ENCODE measurements around the gene TMEM178B. TPM values are rescaled to one million over a fixed set of nuclear protein-coding genes. Genes with fewer than 3 reads are reported as not detected.

Gene TMEM178B
- total and polyA plus RNA-seq, 10 of the 15 experiments (the other 5 are each of a cell fraction or from before 2014, with no cell fraction given): 0.01 to 1.1 (median 0.04) TPM; not detected in 2

- no peak for TF ChIP-seq USF2 (IDR thresholded peaks at IDR 0.05; ENCODE audit: borderline replicate concordance, low read depth, low read length)
- TF ChIP-seq BHLHE40 (IDR thresholded peaks at IDR 0.05; ENCODE audit: borderline replicate concordance in 1 of 2, low read depth in 2 of 2, low read length in 1 of 2): no peak
- TF ChIP-seq RCOR1 (conservative IDR thresholded peaks at IDR 0.05; ENCODE audit: low read depth, low read length): no peak
- TF ChIP-seq ETV6 (conservative IDR thresholded peaks at IDR 0.05 in 1 of 2, IDR thresholded peaks at IDR 0.05 in 1 of 2; ENCODE audit: borderline replicate concordance in 1 of 2, low read depth in 1 of 2): no peak
- no peak for TF ChIP-seq RFX5 (IDR thresholded peaks at IDR 0.05; ENCODE audit: low read depth, low read length)
Measured at GRCh38 chr7:141468341-141468740, 394.5 kb downstream of the TMEM178B start (continued).

- POLR2A ChIA-PET: no interaction called here
- in situ Hi-C loops (cut with MboI): no loop called here
- no peak for TF ChIP-seq BRCA1 (IDR thresholded peaks at IDR 0.05; ENCODE audit: low read depth, low read length)
Measured at GRCh38 chr7:141475679-141476078, 401.8 kb downstream of the TMEM178B start.

More at GRCh38 chr7:141475679-141476078, 401.8 kb downstream of the TMEM178B start:
- Histone ChIP-seq H3K9me3 (replicated peaks; ENCODE audit: control insufficient read depth, insufficient read depth, low read length) (no peaks in the 10 kb centered on the region), H3K27ac (ENCODE audit: control insufficient read depth, insufficient read depth) (no peak overlapping the region), H3K4me3 (no peak overlapping the region), H2AFZ (ENCODE audit: control insufficient read depth, low read depth, low read length) (no peak overlapping the region), H3K4me1 (ENCODE audit: control insufficient read depth, insufficient read depth, low read length) (no peaks in the 10 kb centered on the region), H4K20me1 (ENCODE audit: control insufficient read depth, insufficient read depth) (no peaks in the 10 kb centered on the region), H3K4me2 (ENCODE audit: control insufficient read depth, insufficient read depth) (no peak overlapping the region), H3K27me3 (replicated peaks in 1 of 2; ENCODE audit: control insufficient read depth in 2 of 2, insufficient read depth in 2 of 2, low read length in 1 of 2) (no peaks in the 10 kb centered on the region; a peak in 1 of 4 replicates), H3K9ac (ENCODE audit: control insufficient read depth, insufficient read depth, low read length) (no peak overlapping the region), H3K36me3 (ENCODE audit: control insufficient read depth in 2 of 2, insufficient read depth in 2 of 2, low read length in 1 of 2) (no peaks in the 10 kb centered on the region), H3K79me2 (ENCODE audit: control insufficient read depth, insufficient read depth, low read length) (no peaks in the 10 kb centered on the region)
- WGBS (ENCODE audit: insufficient coverage, insufficient replicate concordance, low lambda C conversion rate, missing lambda C conversion rate): 71% methylated on average over 1 of the region's 1 CpG
- ChIA-PET CTCF (no interaction called here), SMC1A (ENCODE audit: uncharacterized antibody, unreplicated experiment) (no interaction called here), RAD21 (ENCODE audit: unreplicated experiment) (interaction anchor here (0.6 kb wide), 1 partner anchor 179 kb away, joined by 3 read pairs; no protein-coding TSS in a partner anchor)
- no peak for ATAC-seq
- DNase-seq (ENCODE audit: low read depth, low spot score): no peak
- intact Hi-C loops (cut with micrococcal nuclease; ENCODE audit: unreplicated experiment): no loop called here
- no TSS peak for BruUV-seq (replicated peaks)
- FAIRE-seq: no peak

All from GM12878 (cell line).